ENCODE results near the gene FSCB. TPM values are rescaled to one million over a fixed set of nuclear protein-coding genes. Genes with fewer than 3 reads are reported as not detected.

FSCB gene
- total RNA-seq, 1 donor: 0.09 TPM

DNA sequence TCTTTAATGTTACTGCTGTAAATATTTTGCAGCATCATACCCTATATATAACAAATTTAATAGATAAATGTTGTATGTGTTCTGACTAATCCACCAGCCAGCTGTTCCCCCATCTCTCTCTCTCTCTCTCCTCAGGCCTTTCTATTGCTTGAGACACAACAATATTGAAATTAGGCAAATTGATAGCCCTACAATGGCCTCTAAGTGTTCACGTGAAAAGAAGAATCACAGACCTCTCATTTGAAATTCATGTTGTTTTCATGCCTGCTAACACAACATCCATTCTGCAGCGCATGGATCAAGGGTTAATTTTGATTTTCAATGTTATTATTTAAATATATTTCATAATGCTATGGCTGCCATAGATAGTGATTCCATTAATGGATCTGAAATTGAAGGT lies 1.8 kb upstream of the FSCB start:
- TF ChIP-seq, protein P1, sequence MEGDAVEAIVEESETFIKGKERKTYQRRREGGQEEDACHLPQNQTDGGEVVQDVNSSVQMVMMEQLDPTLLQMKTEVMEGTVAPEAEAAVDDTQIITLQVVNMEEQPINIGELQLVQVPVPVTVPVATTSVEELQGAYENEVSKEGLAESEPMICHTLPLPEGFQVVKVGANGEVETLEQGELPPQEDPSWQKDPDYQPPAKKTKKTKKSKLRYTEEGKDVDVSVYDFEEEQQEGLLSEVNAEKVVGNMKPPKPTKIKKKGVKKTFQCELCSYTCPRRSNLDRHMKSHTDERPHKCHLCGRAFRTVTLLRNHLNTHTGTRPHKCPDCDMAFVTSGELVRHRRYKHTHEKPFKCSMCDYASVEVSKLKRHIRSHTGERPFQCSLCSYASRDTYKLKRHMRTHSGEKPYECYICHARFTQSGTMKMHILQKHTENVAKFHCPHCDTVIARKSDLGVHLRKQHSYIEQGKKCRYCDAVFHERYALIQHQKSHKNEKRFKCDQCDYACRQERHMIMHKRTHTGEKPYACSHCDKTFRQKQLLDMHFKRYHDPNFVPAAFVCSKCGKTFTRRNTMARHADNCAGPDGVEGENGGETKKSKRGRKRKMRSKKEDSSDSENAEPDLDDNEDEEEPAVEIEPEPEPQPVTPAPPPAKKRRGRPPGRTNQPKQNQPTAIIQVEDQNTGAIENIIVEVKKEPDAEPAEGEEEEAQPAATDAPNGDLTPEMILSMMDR (IDR thresholded peaks at IDR 0.05; ENCODE audit: insufficient read depth, low read length): no peak
- no peak overlapping the region for H3K4me3 ChIP-seq (ENCODE audit: low read depth, low read length)
- DNase-seq (ENCODE audit: low read depth): no peak

DNA sequence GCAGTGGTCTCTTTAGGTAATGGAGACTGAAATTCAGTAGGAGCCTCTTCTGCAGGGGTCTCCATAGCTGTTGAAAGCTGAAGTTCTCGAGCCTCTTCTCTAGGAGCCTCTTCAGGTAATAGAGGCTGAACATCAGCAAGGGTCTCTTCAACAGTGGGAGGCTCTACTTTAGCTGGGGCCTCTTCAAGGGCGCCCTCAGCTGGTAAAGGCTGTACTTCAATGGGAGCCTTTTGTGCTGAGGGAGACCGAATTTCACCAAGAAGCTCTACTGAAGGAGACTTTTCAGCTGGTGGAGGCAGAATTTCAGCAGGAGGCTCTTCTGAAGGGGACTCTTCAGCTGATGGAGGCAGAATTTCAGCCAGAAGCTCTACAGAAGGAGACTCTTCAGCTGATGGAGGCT lies 1.5 kb downstream of the FSCB start:
- no peak overlapping the region for H3K4me3 ChIP-seq (ENCODE audit: low read depth, low read length)
- TF ChIP-seq, protein P1 (IDR thresholded peaks at IDR 0.05; ENCODE audit: insufficient read depth, low read length): no peak
- DNase-seq (ENCODE audit: low read depth): no peak

DNA sequence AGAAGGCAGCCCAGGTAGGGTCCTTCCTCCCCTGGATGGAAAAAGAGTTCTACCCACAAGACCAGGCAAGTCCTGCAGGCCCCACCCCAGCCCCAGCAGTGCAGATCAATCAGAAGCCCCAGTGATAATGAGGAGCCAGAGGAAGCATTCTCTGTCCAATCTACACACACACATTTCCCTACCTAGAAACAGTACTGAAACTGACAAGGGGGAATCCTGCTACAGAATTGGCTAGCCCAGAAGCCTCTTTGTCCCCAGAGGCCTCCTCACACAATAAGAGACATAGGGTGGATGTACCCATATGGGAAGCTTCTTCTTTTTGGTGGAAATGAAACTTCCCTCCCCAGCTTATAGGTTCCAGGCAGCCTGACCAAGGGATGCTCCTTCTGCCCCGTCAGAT lies 9.9 kb downstream of the FSCB start:
- TF ChIP-seq, protein P1 (IDR thresholded peaks at IDR 0.05; ENCODE audit: insufficient read depth, low read length): no peak
- no peak overlapping the region for H3K4me3 ChIP-seq (ENCODE audit: low read depth, low read length)
- DNase-seq (ENCODE audit: low read depth): no peak

DNA sequence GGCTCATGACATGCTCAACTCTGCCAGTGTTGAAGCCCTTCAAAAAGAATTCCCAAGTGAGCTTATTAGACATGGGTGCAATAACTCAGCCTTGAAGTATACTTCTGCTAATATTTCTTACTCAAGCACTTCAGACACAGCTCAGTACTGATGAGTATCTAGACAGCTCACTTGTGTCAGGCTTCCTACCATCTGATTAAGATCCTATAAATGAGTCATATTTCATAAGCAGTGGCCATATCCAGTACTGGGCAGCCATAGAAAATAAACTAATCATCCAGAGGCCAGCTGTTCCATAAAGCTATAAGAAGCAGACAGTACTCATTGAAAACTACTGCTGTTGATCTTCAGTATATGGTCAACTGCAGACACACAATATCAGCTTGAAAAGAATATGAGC lies 12.9 kb downstream of the FSCB start:
- TF ChIP-seq, protein P1 (IDR thresholded peaks at IDR 0.05; ENCODE audit: insufficient read depth, low read length): no peak
- H3K4me3 ChIP-seq (ENCODE audit: low read depth, low read length): no peak overlapping the region
- no peak for DNase-seq (ENCODE audit: low read depth)

DNA sequence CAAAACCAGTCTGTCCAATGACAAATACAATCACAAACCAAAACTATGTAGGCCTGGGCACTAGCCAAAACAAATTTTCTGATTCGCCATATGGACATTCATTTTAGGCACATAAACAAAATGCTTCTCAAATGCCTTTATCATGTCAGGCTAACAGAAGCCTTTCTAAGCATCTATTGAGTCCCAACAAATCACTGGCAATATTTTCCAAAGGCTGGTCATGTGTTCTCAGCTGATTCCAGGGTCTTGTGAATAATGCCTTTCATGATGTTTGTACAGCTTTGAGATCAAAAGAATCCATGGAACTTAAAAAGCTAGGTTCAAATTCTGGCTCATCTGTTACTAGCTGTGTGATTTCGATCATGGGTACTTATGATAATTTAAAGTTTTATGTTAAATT lies 16.1 kb downstream of the FSCB start:
- DNase-seq (ENCODE audit: low read depth): no peak
- no peak overlapping the region for H3K4me3 ChIP-seq (ENCODE audit: low read depth, low read length)
- TF ChIP-seq, protein P1 (IDR thresholded peaks at IDR 0.05; ENCODE audit: insufficient read depth, low read length): no peak

DNA sequence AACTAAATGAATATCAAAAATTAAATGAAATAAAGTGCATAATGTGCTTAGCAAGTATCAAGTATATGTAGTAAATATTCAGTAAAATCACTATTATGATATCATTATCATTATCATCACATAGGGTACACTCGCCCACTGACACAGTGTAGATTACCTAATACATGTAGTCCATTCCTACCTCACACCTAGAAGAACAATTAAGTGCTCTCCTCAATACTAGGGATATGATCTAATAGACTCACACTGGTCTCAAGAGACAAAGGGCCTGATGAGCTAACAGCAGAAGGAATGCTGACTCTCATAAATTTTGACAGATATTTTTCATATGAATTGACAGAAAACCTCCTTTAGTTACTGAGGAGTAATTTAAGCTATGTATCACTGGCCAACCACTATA lies 29.1 kb downstream of the FSCB start:
- DNase-seq (ENCODE audit: low read depth): no peak
- TF ChIP-seq, protein P1 (IDR thresholded peaks at IDR 0.05; ENCODE audit: insufficient read depth, low read length): no peak
- no peak overlapping the region for H3K4me3 ChIP-seq (ENCODE audit: low read depth, low read length)

DNA sequence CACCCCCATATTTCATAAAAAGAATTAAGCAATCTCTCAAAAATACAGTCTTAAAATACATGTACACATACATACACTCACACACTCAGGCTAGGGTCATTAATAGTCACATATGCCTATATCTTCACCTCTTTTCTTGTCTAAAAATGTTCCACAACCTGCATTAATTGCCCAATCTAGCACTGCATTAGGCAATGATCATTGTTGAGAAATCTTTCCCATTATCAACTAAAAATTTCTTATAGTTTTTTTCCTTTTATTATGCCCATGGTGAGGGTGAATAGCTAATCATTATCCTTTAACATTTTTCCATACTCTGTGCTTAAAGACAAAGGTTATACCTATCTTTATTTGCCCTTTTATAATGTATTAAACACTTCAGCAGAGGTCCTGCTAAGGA lies 38.3 kb downstream of the FSCB start:
- TF ChIP-seq, protein P1 (IDR thresholded peaks at IDR 0.05; ENCODE audit: insufficient read depth, low read length): no peak
- DNase-seq (ENCODE audit: low read depth): no peak
- H3K4me3 ChIP-seq (ENCODE audit: low read depth, low read length): no peak overlapping the region
